DOHH2 (cell line): ENCODE data around the gene LSMEM2.

ENCODE experiments used
- EZH2phosphoT487 ChIP-seq: fragments of 200-600 bp; sonication (generic); IDR thresholded peaks from 2 replicates; pipeline ENCODE4 v1.6.1; 2017; ENCODE audit warnings: borderline replicate concordance, mild to moderate bottlenecking, antibody characterized with exemption, low read length, moderate library complexity, mixed read lengths
- TF ChIP-seq, protein P1 (sequence below): fragments of 200-600 bp; sonication (generic); IDR thresholded peaks from one replicate; pipeline ENCODE4 v1.5.1; 2014; ENCODE audit warnings: antibody characterized with exemption, mild to moderate bottlenecking, low read depth, low read length; ENCODE audit not compliant: poor library complexity, severe bottlenecking

DNA sequence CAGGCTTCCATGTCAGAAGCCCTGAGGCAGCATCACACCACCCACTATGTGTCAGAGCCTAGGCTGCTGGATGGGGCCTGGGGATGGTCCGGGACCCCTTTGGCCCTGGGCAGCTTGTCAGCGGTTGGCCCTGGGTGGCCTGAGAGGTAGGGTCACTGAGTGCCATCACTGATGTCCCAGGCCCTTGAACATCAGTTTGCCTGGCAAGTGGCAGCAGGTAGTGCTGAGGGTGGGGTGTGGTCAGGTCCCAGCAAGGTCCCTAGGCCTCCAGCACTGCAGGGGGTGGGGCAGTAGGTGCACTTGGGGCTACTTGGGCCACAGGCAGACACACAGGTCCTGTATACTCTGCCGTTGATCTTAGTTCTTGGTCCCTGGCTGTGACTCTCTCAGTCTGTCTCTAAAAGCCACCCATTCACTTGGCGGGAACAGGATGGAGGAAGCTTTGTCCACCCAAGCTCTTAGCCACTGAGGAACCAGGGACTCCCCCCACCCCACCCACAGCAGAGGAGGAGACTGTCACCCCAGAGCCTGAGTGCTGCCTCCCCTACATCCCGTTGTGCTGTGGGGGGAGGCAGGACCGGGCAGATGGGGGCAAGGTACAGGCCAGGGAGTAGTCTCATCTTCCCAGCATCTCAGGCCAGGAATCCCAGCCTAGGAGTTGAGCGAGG, 37.0 kb upstream of the LSMEM2 start:
- TF ChIP-seq, protein P1, sequence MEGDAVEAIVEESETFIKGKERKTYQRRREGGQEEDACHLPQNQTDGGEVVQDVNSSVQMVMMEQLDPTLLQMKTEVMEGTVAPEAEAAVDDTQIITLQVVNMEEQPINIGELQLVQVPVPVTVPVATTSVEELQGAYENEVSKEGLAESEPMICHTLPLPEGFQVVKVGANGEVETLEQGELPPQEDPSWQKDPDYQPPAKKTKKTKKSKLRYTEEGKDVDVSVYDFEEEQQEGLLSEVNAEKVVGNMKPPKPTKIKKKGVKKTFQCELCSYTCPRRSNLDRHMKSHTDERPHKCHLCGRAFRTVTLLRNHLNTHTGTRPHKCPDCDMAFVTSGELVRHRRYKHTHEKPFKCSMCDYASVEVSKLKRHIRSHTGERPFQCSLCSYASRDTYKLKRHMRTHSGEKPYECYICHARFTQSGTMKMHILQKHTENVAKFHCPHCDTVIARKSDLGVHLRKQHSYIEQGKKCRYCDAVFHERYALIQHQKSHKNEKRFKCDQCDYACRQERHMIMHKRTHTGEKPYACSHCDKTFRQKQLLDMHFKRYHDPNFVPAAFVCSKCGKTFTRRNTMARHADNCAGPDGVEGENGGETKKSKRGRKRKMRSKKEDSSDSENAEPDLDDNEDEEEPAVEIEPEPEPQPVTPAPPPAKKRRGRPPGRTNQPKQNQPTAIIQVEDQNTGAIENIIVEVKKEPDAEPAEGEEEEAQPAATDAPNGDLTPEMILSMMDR: no peak
- TF ChIP-seq EZH2phosphoT487: no peak
